ENCODE results near the gene TRPM8.

DNA sequence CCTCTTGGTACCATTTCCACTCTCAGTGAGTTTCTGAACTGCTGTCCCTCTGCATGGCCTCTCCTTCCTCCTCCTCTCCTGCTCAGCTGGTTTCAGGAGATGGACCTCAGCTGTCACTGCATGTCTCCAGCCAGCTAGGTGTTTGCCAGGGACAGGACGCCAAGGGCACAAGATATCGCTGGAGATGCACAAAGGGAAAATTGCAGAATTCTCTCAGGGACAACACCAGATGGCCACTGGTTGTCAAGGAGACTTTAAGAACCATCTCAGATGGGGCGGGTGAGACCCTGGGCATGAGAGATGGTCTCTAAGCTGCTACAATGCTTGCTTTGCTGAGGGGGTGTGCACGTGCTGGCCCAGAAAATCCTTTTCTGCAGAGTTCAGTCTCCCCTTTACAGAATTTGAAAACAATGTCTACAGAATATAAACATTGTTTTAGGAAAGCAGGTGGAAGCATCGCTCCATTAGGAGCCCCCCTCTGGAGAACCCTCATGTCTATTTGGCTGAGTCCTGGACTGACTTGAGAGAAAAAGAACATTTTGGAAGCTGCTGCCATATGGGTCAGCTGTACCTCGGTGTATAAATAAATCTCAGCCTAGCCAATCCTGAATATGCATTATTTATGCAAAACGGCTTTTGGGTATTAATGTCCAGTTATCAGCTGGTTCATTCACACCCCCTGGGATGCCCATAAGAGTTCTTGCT lies 75.5 kb downstream of the TRPM8 start:
- TF ChIP-seq EZH2 (IDR thresholded peaks at IDR 0.05; ENCODE audit: insufficient read depth, poor library complexity, severe bottlenecking), result no peak
- no peak for TF ChIP-seq EZH2phosphoT487 (IDR thresholded peaks at IDR 0.05; ENCODE audit: insufficient read depth, low read depth)

Measured in GM23248 (cell line).